Nephron (organoid): Measurements from ENCODE around the gene XPR1.

Experiments used
- H3K27ac Mint-ChIP-seq, 3 experiments: 2 replicates each; pipeline ENCODE4 v1.8.0; 2020; ENCODE audit warnings: mixed read lengths in 3 of 3, mild to moderate bottlenecking in 2 of 3, moderate library complexity in 1 of 3
- H3K27me3 Mint-ChIP-seq: 2 replicates; pipeline ENCODE4 v1.8.0; 2021; ENCODE audit warnings: low read depth, mild to moderate bottlenecking, moderate library complexity, mixed read lengths
- H3K36me3 Mint-ChIP-seq: 2 replicates; pipeline ENCODE4 v1.8.0; 2020; ENCODE audit warnings: low read depth, mixed read lengths
- H3K4me1 Mint-ChIP-seq: 2 replicates; pipeline ENCODE4 v1.8.0; 2020; ENCODE audit warnings: mixed read lengths
- H3K4me3 Mint-ChIP-seq, 3 experiments: 2 replicates each; pipeline ENCODE4 v1.8.0; 2020; ENCODE audit warnings: mild to moderate bottlenecking in 3 of 3, mixed read lengths in 3 of 3, moderate library complexity in 2 of 3
- H3K9me3 Mint-ChIP-seq: 2 replicates; pipeline ENCODE4 v1.8.0; 2020; ENCODE audit warnings: mixed read lengths
- CTCF ChIP-seq, 3 experiments: fragments of 200-600 bp; sonication (generic); IDR thresholded peaks; one replicate each; pipeline ENCODE4 v1.5.0; 2021; ENCODE audit warnings: antibody characterized with exemption in 3 of 3; ENCODE audit not compliant: unreplicated experiment in 3 of 3

The XPR1 gene

GRCh38 chr1:180742663-180743062 is 110.8 kb downstream of the XPR1 start:
- no peaks in the 10 kb centered on the region for H3K4me1 Mint-ChIP-seq
- H3K9me3 Mint-ChIP-seq = peaks cover 50% of the 10 kb centered on the region
- TF ChIP-seq CTCF (IDR thresholded peaks at IDR 0.05; ENCODE audit: unreplicated experiment in 3 of 3) = no peak
- H3K36me3 Mint-ChIP-seq = peaks cover 55% of the 10 kb centered on the region
- H3K27ac Mint-ChIP-seq = no peak overlapping the region
- no peaks in the 10 kb centered on the region for H3K27me3 Mint-ChIP-seq
- H3K4me3 Mint-ChIP-seq = no peak overlapping the region

GRCh38 chr1:180743868-180744267 is 112.0 kb downstream of the XPR1 start:
- H3K9me3 Mint-ChIP-seq = peaks cover 45% of the 10 kb centered on the region
- TF ChIP-seq CTCF (IDR thresholded peaks at IDR 0.05; ENCODE audit: unreplicated experiment in 3 of 3) = no peak
- H3K36me3 Mint-ChIP-seq = peaks cover 55% of the 10 kb centered on the region
- no peak overlapping the region for H3K4me3 Mint-ChIP-seq
- no peak overlapping the region for H3K27ac Mint-ChIP-seq
- no peaks in the 10 kb centered on the region for H3K27me3 Mint-ChIP-seq
- no peaks in the 10 kb centered on the region for H3K4me1 Mint-ChIP-seq

- no peak for TF ChIP-seq CTCF (IDR thresholded peaks at IDR 0.05; ENCODE audit: unreplicated experiment in 3 of 3)
- Mint-ChIP-seq H3K9me3 (peaks cover 39% of the 10 kb centered on the region), H3K4me3 (no peak overlapping the region), H3K4me1 (no peaks in the 10 kb centered on the region), H3K27me3 (no peaks in the 10 kb centered on the region), H3K27ac (no peak overlapping the region), H3K36me3 (peaks cover 54% of the 10 kb centered on the region)
Measured at GRCh38 chr1:180745098-180745497, 113.3 kb downstream of the XPR1 start.

GRCh38 chr1:180751921-180752320 is 120.1 kb downstream of the XPR1 start:
- H3K27me3 Mint-ChIP-seq = no peaks in the 10 kb centered on the region
- H3K4me3 Mint-ChIP-seq = no peak overlapping the region
- no peak for TF ChIP-seq CTCF (IDR thresholded peaks at IDR 0.05; ENCODE audit: unreplicated experiment in 3 of 3)
- H3K27ac Mint-ChIP-seq = no peak overlapping the region
- H3K9me3 Mint-ChIP-seq = peaks cover 5% of the 10 kb centered on the region
- H3K36me3 Mint-ChIP-seq = peaks cover 10% of the 10 kb centered on the region
- H3K4me1 Mint-ChIP-seq = no peaks in the 10 kb centered on the region

GRCh38 chr1:180754453-180754852 is 122.6 kb downstream of the XPR1 start:
- Mint-ChIP-seq H3K4me1 (no peaks in the 10 kb centered on the region), H3K36me3 (peaks cover 17% of the 10 kb centered on the region), H3K27me3 (no peaks in the 10 kb centered on the region), H3K27ac (no peak overlapping the region), H3K4me3 (no peak overlapping the region), H3K9me3 (peaks cover 10% of the 10 kb centered on the region)
- TF ChIP-seq CTCF (IDR thresholded peaks at IDR 0.05; ENCODE audit: unreplicated experiment in 3 of 3) = no peak

- H3K4me1 Mint-ChIP-seq = no peaks in the 10 kb centered on the region
- H3K9me3 Mint-ChIP-seq = peaks cover 14% of the 10 kb centered on the region
- H3K36me3 Mint-ChIP-seq = peaks cover 17% of the 10 kb centered on the region
- H3K27me3 Mint-ChIP-seq = no peaks in the 10 kb centered on the region
- TF ChIP-seq CTCF (IDR thresholded peaks at IDR 0.05; ENCODE audit: unreplicated experiment in 3 of 3) = no peak
- no peak overlapping the region for H3K27ac Mint-ChIP-seq
- no peak overlapping the region for H3K4me3 Mint-ChIP-seq
Measured at GRCh38 chr1:180757657-180758056, 125.8 kb downstream of the XPR1 start.
